HUES48 (cell line): Measurements from ENCODE around the gene PDE9A.
"Not testable (repeated sequence)": the region's sequence is repeated elsewhere in the genome, so short reads cannot be mapped to it uniquely, and the experiment has no call there.

Source experiments
- H3K27ac ChIP-seq: one replicate; pipeline ENCODE4 v1.7.0; 2013; ENCODE audit warnings: low read depth, low read length, inconsistent platforms
- H3K27me3 ChIP-seq: 2 replicates; pipeline ENCODE4 v1.6.1; 2013; ENCODE audit warnings: mild to moderate bottlenecking, low read length; ENCODE audit not compliant: control insufficient read depth, insufficient read depth
- H3K36me3 ChIP-seq: 2 replicates; pipeline ENCODE4 v1.6.1; 2013; ENCODE audit warnings: low read length; ENCODE audit not compliant: control insufficient read depth, insufficient read depth
- H3K4me1 ChIP-seq: 2 replicates; pipeline ENCODE4 v1.6.1; 2013; ENCODE audit warnings: mild to moderate bottlenecking, low read length; ENCODE audit not compliant: control insufficient read depth, insufficient read depth
- H3K4me3 ChIP-seq: 2 replicates; pipeline ENCODE4 v1.5.1; 2013; ENCODE audit warnings: mild to moderate bottlenecking, low read depth, low read length
- H3K9ac ChIP-seq: 2 replicates; pipeline ENCODE4 v1.6.1; 2013; ENCODE audit warnings: mild to moderate bottlenecking, low read depth, low read length, moderate library complexity
- H3K9me3 ChIP-seq: 2 replicates; pipeline ENCODE4 v1.6.1; 2013; ENCODE audit warnings: low read length; ENCODE audit not compliant: control insufficient read depth, insufficient read depth

PDE9A gene

DNA sequence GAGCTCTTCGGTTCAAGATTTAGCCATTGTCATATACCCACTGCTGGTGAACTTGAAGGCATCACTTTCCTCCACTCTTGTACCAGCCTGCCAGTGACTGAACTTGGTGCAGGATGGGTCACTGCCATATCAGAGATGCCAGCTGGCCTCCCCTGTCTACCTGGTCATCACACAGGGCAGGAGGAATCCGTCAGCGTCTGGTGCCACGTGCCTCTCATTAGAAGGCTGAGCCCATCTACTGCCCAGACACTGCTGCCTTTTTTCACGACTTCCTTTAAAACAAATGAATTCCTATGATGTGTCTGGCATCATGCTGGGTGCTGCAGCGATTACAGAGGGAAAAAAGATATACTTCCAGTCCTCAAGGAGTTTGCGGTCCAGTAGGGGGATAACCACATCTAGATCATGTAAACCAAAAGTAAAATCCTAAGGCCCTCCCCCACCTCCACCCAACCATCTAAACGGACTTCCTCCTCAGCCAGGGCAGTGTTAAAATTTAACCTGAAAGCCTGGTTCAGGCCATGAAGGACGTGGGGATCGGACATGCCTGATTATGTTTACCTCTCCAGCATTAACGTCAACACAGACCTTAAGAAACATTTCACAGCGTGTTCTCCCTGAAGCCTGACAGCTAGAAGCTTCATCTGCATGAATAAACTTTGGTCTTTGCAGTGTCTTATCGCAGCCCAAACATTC is 29.2 kb upstream of the PDE9A start:
- no peak overlapping the region for H3K27ac ChIP-seq
- H3K27me3 ChIP-seq, result peaks cover 4% of the 10 kb centered on the region
- H3K9ac ChIP-seq, result no peak overlapping the region
- H3K36me3 ChIP-seq, result no peaks in the 10 kb centered on the region
- H3K4me3 ChIP-seq, result no peak overlapping the region
- H3K9me3 ChIP-seq, result no peaks in the 10 kb centered on the region
- peaks cover 5% of the 10 kb centered on the region; the same call in 1 of the 2 replicates for H3K4me1 ChIP-seq

DNA sequence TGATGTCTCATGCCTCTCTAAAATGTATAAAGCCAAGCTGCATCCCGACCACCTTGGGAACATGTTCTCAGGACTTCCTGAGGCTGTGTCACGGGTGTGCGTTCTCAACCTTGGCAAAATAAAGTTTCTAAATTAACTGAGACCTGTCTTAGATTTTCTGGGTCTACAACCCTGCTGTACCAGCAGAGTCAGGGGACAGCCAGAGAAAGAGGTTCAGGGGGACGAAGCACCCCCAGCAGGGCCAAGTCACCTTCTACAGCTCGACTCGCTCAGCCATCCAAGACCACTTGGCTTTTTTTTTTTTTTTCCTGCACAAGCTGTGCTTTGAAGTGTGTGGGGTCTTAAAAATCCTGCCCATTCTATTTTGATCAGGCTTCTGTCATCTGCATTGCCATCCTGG is 28.5 kb upstream of the PDE9A start:
- no peaks in the 10 kb centered on the region for H3K36me3 ChIP-seq
- no peaks in the 10 kb centered on the region for H3K9me3 ChIP-seq
- peaks cover 4% of the 10 kb centered on the region for H3K27me3 ChIP-seq
- peaks cover 5% of the 10 kb centered on the region; the same call in 1 of the 2 replicates for H3K4me1 ChIP-seq
- H3K9ac ChIP-seq, result no peak overlapping the region
- H3K27ac ChIP-seq, result no peak overlapping the region
- H3K4me3 ChIP-seq, result no peak overlapping the region

- peaks cover 4% of the 10 kb centered on the region for H3K27me3 ChIP-seq
- no peak overlapping the region for H3K27ac ChIP-seq
- peaks cover 5% of the 10 kb centered on the region; the same call in 1 of the 2 replicates for H3K4me1 ChIP-seq
- H3K9ac ChIP-seq, result no peak overlapping the region
- H3K9me3 ChIP-seq, result no peaks in the 10 kb centered on the region
- H3K4me3 ChIP-seq, result no peak overlapping the region
- H3K36me3 ChIP-seq, result no peaks in the 10 kb centered on the region
Observed at GRCh38 chr21:42626171-42626570, 27.2 kb upstream of the PDE9A start.

DNA sequence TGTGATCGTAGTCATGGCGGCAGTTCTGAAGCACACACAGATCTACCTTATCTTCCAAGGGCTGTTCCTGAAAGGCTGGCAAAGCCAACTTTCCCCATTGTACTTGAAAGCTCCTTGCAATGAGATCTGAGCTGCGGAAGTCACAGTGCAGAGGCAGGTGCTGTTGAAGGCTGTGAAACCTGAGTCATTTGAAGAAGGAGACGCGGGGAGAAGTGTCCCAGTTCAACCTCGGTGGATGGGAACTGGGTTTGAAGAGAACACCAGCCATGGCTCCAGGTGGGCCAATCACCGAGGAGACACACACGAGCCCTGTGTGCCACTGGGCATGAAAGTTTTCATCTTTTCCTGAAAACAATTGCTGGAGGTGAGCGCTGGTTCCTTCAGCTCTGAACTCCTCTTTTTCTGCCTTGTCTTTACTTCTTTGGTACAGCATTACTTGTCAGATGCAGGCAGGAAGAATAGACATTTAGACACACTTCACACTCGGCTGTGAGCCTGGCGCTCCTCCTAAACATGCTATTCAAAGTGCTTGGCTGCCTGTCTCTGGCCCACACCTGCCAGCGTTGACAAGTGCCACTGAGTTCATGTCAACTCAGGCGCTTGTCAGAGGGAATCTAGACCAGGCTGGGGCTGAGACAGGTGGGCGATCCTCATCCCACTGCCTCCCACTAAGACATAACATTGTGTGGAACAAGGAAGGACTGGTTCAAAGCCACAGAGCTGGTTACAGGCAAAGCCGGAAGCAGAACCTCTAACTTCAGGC is 25.7 kb upstream of the PDE9A start:
- Histone ChIP-seq H3K36me3 (no peaks in the 10 kb centered on the region), H3K4me1 (peaks cover 5% of the 10 kb centered on the region; the same call in 1 of the 2 replicates), H3K9ac (no peak overlapping the region), H3K27me3 (peaks cover 4% of the 10 kb centered on the region), H3K27ac (no peak overlapping the region), H3K4me3 (no peak overlapping the region), H3K9me3 (no peaks in the 10 kb centered on the region)

GRCh38 chr21:42628466-42629061 is 24.9 kb upstream of the PDE9A start:
- H3K9me3 ChIP-seq, H3K9ac ChIP-seq, H3K27me3 ChIP-seq, H3K36me3 ChIP-seq, H3K4me3 ChIP-seq, H3K4me1 ChIP-seq, H3K27ac ChIP-seq: not testable (repeated sequence)

DNA sequence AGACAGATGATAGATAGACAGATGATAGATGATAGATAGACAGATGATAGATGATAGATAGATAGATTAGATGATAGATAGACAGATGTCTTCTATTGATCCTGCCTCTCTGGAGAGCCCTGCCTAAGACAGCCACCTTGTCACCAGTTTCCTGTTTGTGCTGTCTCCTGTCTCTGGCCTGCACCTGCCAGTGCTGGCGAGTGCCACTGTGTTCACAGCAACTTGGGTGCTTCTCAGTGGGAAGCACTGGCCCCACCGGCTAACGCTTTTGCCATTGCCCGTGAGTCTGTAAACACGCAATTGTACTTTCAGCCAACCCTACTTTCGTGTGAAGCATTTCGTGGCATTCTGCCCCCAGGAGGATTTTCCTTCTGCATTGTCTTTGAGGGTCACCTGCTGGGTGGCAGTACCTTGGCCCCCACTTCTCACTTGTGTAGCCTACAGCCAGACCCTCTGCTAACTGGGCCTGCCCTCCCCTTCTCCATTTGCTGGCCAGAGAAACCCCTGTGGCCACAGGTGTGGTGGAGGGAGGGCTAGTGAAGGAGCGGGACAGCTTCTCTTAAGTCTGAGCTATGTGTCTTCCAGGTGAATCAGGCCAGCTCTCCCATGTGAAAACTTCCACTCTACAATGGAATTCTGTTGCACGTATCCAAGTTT is 23.4 kb upstream of the PDE9A start:
- Histone ChIP-seq H3K27me3 (peaks cover 4% of the 10 kb centered on the region), H3K9ac (no peak overlapping the region)

GRCh38 chr21:42630626-42631025 is 22.8 kb upstream of the PDE9A start:
- no peak overlapping the region for H3K4me3 ChIP-seq
- no peak overlapping the region for H3K27ac ChIP-seq
- no peaks in the 10 kb centered on the region for H3K9me3 ChIP-seq
- peaks cover 7% of the 10 kb centered on the region for H3K27me3 ChIP-seq
- H3K9ac ChIP-seq, result no peak overlapping the region
- peaks cover 6% of the 10 kb centered on the region; the same call in 1 of the 2 replicates for H3K4me1 ChIP-seq
- H3K36me3 ChIP-seq, result no peaks in the 10 kb centered on the region

More for the DNA sequence above, 23.4 kb upstream of the PDE9A start:
- H3K27ac ChIP-seq, result no peak overlapping the region
- H3K36me3 ChIP-seq, result no peaks in the 10 kb centered on the region
- H3K4me3 ChIP-seq, result no peak overlapping the region
- peaks cover 6% of the 10 kb centered on the region; the same call in 1 of the 2 replicates for H3K4me1 ChIP-seq
- no peaks in the 10 kb centered on the region for H3K9me3 ChIP-seq

GRCh38 chr21:42631142-42631541 is 22.3 kb upstream of the PDE9A start:
- Histone ChIP-seq H3K4me1 (peaks cover 6% of the 10 kb centered on the region; the same call in 1 of the 2 replicates), H3K36me3 (no peaks in the 10 kb centered on the region), H3K27ac (no peak overlapping the region), H3K27me3 (peaks cover 7% of the 10 kb centered on the region), H3K9ac (no peak overlapping the region), H3K4me3 (no peak overlapping the region), H3K9me3 (no peaks in the 10 kb centered on the region)

DNA sequence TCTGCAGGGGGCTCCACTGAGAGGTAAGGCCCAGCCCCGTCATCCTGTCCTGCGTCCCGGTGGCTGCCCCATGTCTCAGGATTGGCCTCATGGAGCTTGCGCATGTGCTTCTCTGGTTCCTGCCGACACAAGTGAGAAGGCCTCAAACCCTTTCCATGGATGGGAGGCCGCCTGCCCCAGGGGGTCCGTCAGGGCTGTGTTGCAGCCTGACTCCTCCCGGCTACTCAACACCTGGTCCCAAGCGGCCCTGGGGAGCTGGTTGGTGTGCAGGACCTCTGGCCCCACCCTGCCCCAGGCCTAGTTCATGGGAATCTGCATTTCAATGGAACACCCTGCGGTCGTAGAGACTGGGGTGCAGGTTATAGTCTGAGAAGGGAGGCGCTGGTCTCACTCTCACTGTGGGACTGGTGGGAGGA is 21.1 kb upstream of the PDE9A start:
- Histone ChIP-seq H3K36me3 (no peaks in the 10 kb centered on the region), H3K27me3 (peaks cover 7% of the 10 kb centered on the region), H3K27ac (no peak overlapping the region)

DNA sequence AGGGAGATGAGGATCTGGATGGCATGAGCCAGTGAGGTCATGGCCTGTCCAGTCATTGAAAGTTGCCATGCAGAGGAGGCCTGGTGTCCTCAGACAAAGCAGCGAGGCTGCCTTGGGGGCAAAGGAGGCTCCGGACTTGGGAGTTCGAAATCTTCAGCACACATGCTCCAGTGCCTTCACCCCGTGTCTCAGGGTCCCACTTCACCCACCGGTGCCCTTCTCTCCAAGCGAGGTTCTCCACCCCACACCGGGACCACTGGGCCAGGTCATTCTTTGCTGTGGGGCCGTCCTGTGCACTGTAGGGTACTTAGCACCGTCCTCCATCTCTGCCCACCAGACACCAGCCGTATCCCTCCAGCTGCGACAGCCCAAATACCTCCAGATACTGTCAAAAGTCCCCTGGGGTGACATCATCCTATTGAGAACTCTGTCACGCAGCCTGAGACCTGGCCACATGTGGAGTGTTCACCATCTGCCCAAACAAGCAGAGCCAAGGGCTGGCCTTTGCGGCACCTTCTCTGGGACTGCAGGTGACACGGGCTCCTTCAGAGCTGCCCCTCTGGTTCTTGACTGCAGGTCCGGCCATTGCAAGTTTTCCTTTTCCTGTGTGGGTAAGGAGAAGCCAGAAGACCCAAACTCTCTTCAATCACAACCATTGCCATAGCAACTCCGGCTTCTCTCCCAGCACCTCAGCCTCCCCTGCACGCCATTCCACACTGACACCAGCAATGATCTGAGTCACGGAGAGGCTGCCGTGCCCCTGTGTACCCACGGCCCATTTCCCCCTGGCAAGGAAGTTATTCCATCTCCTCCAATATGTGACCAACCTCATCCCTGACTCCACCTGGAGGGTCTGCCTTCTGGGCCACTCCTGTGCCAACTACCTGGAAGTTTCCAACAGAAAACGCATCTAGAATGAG is 20.4 kb upstream of the PDE9A start:
- H3K4me3 ChIP-seq, result no peak overlapping the region
- no peaks in the 10 kb centered on the region for H3K36me3 ChIP-seq
- no peak overlapping the region for H3K9ac ChIP-seq

More for the DNA sequence above, 21.1 kb upstream of the PDE9A start:
- Histone ChIP-seq H3K9me3 (no peaks in the 10 kb centered on the region), H3K9ac (no peak overlapping the region), H3K4me3 (no peak overlapping the region), H3K4me1 (peaks cover 6% of the 10 kb centered on the region; the same call in 1 of the 2 replicates)

More for the DNA sequence above, 20.4 kb upstream of the PDE9A start:
- H3K4me1 ChIP-seq, result peaks cover 6% of the 10 kb centered on the region; the same call in 1 of the 2 replicates
- H3K9me3 ChIP-seq, result no peaks in the 10 kb centered on the region
- peaks cover 3% of the 10 kb centered on the region; the same call in 1 of the 2 replicates for H3K27me3 ChIP-seq
- H3K27ac ChIP-seq, result no peak overlapping the region
